ENCODE measurements around the gene DNAJC1. TPM values are rescaled to one million over a fixed set of nuclear protein-coding genes. Genes with fewer than 3 reads are reported as not detected.
"Not testable (repeated sequence)": the region's sequence is repeated elsewhere in the genome, so short reads cannot be mapped to it uniquely, and the experiment has no call there.

The DNAJC1 gene
- total RNA-seq, 2 donors from 2014 or later = 28.9 to 56.9 TPM

- Histone ChIP-seq H3K4me1 (no peaks in the 10 kb centered on the region), H3K27ac (no peak overlapping the region), H3K4me3 (no peak overlapping the region), H3K36me3 (peaks cover 7% of the 10 kb centered on the region), H3K9me3 (peaks cover 14 to 74% of the 10 kb centered on the region in 2 donors), H3K27me3 (no peaks in the 10 kb centered on the region)
- no peak for DNase-seq (ENCODE audit: low spot score)
- TF ChIP-seq CTCF (IDR thresholded peaks at IDR 0.05) = no peak
These were observed 173.5 kb downstream of the DNAJC1 start for GRCh38 chr10:21830037-21830436.

GRCh38 chr10:21827308-21827707, 176.2 kb downstream of the DNAJC1 start:
- no peak overlapping the region for H3K27ac ChIP-seq
- no peak for DNase-seq (ENCODE audit: low spot score)
- H3K4me1 ChIP-seq = no peaks in the 10 kb centered on the region
- TF ChIP-seq CTCF (IDR thresholded peaks at IDR 0.05) = no peak
- no peaks in the 10 kb centered on the region for H3K27me3 ChIP-seq
- H3K9me3 ChIP-seq = peaks cover 13 to 58% of the 10 kb centered on the region in 2 donors
- H3K4me3 ChIP-seq = no peak overlapping the region
- H3K36me3 ChIP-seq = peaks cover 7% of the 10 kb centered on the region

- Histone ChIP-seq H3K4me1 (no peaks in the 10 kb centered on the region), H3K27me3 (no peaks in the 10 kb centered on the region), H3K36me3 (peaks cover 7% of the 10 kb centered on the region), H3K4me3 (no peak overlapping the region), H3K27ac (no peak overlapping the region), H3K9me3 (peaks cover 10 to 58% of the 10 kb centered on the region in 2 donors)
- no peak for DNase-seq (ENCODE audit: low spot score)
- no peak for TF ChIP-seq CTCF (IDR thresholded peaks at IDR 0.05)
These were observed 176.8 kb downstream of the DNAJC1 start for GRCh38 chr10:21826725-21827124.

- Histone ChIP-seq H3K4me3 (no peak overlapping the region), H3K36me3 (peaks cover 7% of the 10 kb centered on the region), H3K27ac (no peak overlapping the region), H3K4me1 (no peaks in the 10 kb centered on the region), H3K9me3 (peaks cover 10 to 47% of the 10 kb centered on the region in 2 donors), H3K27me3 (no peaks in the 10 kb centered on the region)
- DNase-seq (ENCODE audit: low spot score) = no peak
- no peak for TF ChIP-seq CTCF (IDR thresholded peaks at IDR 0.05)
These were observed 178.2 kb downstream of the DNAJC1 start for GRCh38 chr10:21825345-21825744.

- peaks cover 7% of the 10 kb centered on the region for H3K36me3 ChIP-seq
- H3K4me1 ChIP-seq = no peaks in the 10 kb centered on the region
- H3K4me3 ChIP-seq = no peak overlapping the region
- no peak overlapping the region for H3K27ac ChIP-seq
- TF ChIP-seq CTCF (IDR thresholded peaks at IDR 0.05) = no peak
- no peak for DNase-seq (ENCODE audit: low spot score)
- H3K9me3 ChIP-seq = peaks cover 10 to 39% of the 10 kb centered on the region in 2 donors
- H3K27me3 ChIP-seq = no peaks in the 10 kb centered on the region
These were observed 179.1 kb downstream of the DNAJC1 start for GRCh38 chr10:21824409-21824808.

GRCh38 chr10:21823617-21824016, 179.9 kb downstream of the DNAJC1 start:
- Histone ChIP-seq H3K36me3 (peaks cover 7% of the 10 kb centered on the region), H3K4me1 (no peaks in the 10 kb centered on the region), H3K4me3 (no peak overlapping the region), H3K27ac (no peak overlapping the region), H3K9me3 (peaks cover 10 to 31% of the 10 kb centered on the region in 2 donors), H3K27me3 (no peaks in the 10 kb centered on the region)
- no peak for DNase-seq (ENCODE audit: low spot score)
- TF ChIP-seq CTCF (IDR thresholded peaks at IDR 0.05) = no peak

GRCh38 chr10:21822273-21822672, 181.3 kb downstream of the DNAJC1 start:
- H3K4me3 ChIP-seq; H3K27ac ChIP-seq; DNase-seq (ENCODE audit: low spot score); H3K4me1 ChIP-seq; H3K27me3 ChIP-seq; H3K36me3 ChIP-seq: not testable (repeated sequence)
- peaks cover 4 to 18% of the 10 kb centered on the region in 2 donors for H3K9me3 ChIP-seq

All from right atrium auricular region (tissue), 2 donors.